Measurements from ENCODE around the gene PDIA6.

The PDIA6 gene

GRCh38 chr2:10790228-10790973 lies 22.2 kb downstream of the PDIA6 start:
- TF ChIP-seq CTCF (IDR thresholded peaks at IDR 0.05; ENCODE audit: low read depth, low read length) = no peak
- H3K4me3 ChIP-seq (replicated peaks in 1 of 2; ENCODE audit: low read depth in 2 of 2, low read length in 2 of 2) = no peak overlapping the region
- DNase-seq (ENCODE audit: low read depth in 2 of 2) = no peak

- no peak for DNase-seq (ENCODE audit: low read depth in 2 of 2)
- H3K4me3 ChIP-seq (replicated peaks in 1 of 2; ENCODE audit: low read depth in 2 of 2, low read length in 2 of 2) = no peak overlapping the region
- no peak for TF ChIP-seq CTCF (IDR thresholded peaks at IDR 0.05; ENCODE audit: low read depth, low read length)
Observed at GRCh38 chr2:10788855-10789254, 23.7 kb downstream of the PDIA6 start.

GRCh38 chr2:10787176-10787968 lies 25.2 kb downstream of the PDIA6 start:
- peak in 1 of 2 donors; percentile 19 for DNase-seq (ENCODE audit: low read depth in 2 of 2)
- peak; percentile 33 for TF ChIP-seq CTCF (IDR thresholded peaks at IDR 0.05; ENCODE audit: low read depth, low read length)
- H3K4me3 ChIP-seq (replicated peaks in 1 of 2; ENCODE audit: low read depth in 2 of 2, low read length in 2 of 2) = no peak overlapping the region

GRCh38 chr2:10786240-10786982 lies 26.2 kb downstream of the PDIA6 start:
- no peak overlapping the region for H3K4me3 ChIP-seq (replicated peaks in 1 of 2; ENCODE audit: low read depth in 2 of 2, low read length in 2 of 2)
- no peak for DNase-seq (ENCODE audit: low read depth in 2 of 2)
- no peak for TF ChIP-seq CTCF (IDR thresholded peaks at IDR 0.05; ENCODE audit: low read depth, low read length)

- DNase-seq (ENCODE audit: low read depth in 2 of 2) = no peak
- TF ChIP-seq CTCF (IDR thresholded peaks at IDR 0.05; ENCODE audit: low read depth, low read length) = no peak
- H3K4me3 ChIP-seq (replicated peaks in 1 of 2; ENCODE audit: low read depth in 2 of 2, low read length in 2 of 2) = no peak overlapping the region
Observed at GRCh38 chr2:10785260-10785659, 27.3 kb downstream of the PDIA6 start.

GRCh38 chr2:10784719-10785118 lies 27.9 kb downstream of the PDIA6 start:
- no peak for DNase-seq (ENCODE audit: low read depth in 2 of 2)
- TF ChIP-seq CTCF (IDR thresholded peaks at IDR 0.05; ENCODE audit: low read depth, low read length) = no peak
- no peak overlapping the region for H3K4me3 ChIP-seq (replicated peaks in 1 of 2; ENCODE audit: low read depth in 2 of 2, low read length in 2 of 2)

All from cardiac fibroblast (primary cell).